Ovary (tissue), 9 donors: ENCODE results near the gene GPR61. TPM values are rescaled to one million over a fixed set of nuclear protein-coding genes. Genes with fewer than 3 reads are reported as not detected.

Experiments used
- DNase-seq, 5 donors: peaks; one replicate each; pipeline ENCODE4 v3.0.0-alpha.2; 2019 to 2020
- H3K27ac ChIP-seq, 2 donors: fragments of 200-600 bp; one replicate each; pipeline versions ENCODE4 v1.5.1 to v1.8.0; 2019 to 2022
- H3K27me3 ChIP-seq: fragments of 200-600 bp; one replicate; pipeline ENCODE4 v1.8.0; 2022
- H3K36me3 ChIP-seq: fragments of 200-600 bp; sonication (generic); one replicate; pipeline ENCODE4 v1.5.1; 2019
- H3K4me1 ChIP-seq: one replicate; pipeline ENCODE4 v1.8.1; 2013; ENCODE audit warnings: mild to moderate bottlenecking, moderate library complexity; ENCODE audit not compliant: insufficient read depth
- H3K4me3 ChIP-seq: fragments of 200-600 bp; sonication (generic); one replicate; pipeline ENCODE4 v1.5.1; 2017
- H3K9me3 ChIP-seq, 2 donors: fragments of 200-600 bp in 1 of 2; sonication (generic) in 1 of 2; one replicate each; pipeline versions ENCODE4 v1.5.1 to v1.8.1; 2013 to 2019; ENCODE audit warnings: mild to moderate bottlenecking in 1 of 2, moderate library complexity in 1 of 2
- CTCF ChIP-seq, 3 donors: fragments of 450-650 bp in 2 of 3; fragments of 200-600 bp in 1 of 3; IDR thresholded peaks; one replicate each; pipeline versions ENCODE4 v1.5.1 to v1.8.0; 2016 to 2022; ENCODE audit warnings: antibody characterized with exemption in 3 of 3, mild to moderate bottlenecking in 1 of 3
- EP300 ChIP-seq: sonication (generic); formaldehyde crosslinking; IDR thresholded peaks from one replicate; pipeline ENCODE4 v1.6.1; 2017; ENCODE audit warnings: antibody characterized with exemption
- POLR2A ChIP-seq: fragments of 450-650 bp; IDR thresholded peaks from one replicate; pipeline ENCODE4 v1.6.1; 2017; ENCODE audit warnings: antibody characterized with exemption, mild to moderate bottlenecking, moderate library complexity
- WGBS, 3 donors: extraction: QIAGEN DNeasy Blood & Tissue Kit in 1 of 3; methylation state at CpG; one replicate each; pipeline versions ENCODE4 v1.1.5 to v1.1.7; 2013 to 2017; 5-methylcytosine and 5-hydroxymethylcytosine counted together
- intact Hi-C, 4 donors: fragments of 100-400 bp; cut with DNase I; formaldehyde crosslinking; loops; one replicate each; pipeline versions ENCODE4 v1.11.0 to v1.15.1; 2022 to 2023
- polyA plus RNA-seq, 2 donors: library from polyadenylated mRNA; stranded (reverse); fragments of 200-250 nt in 1 of 2; fragments of 350-450 nt in 1 of 2; fragmentation: Illumina TruSeq in 1 of 2; extraction: RNeasy Lipid Tissue Mini Kit (QIAGEN cat#74804) in 1 of 2; gene quantifications; one replicate each; pipeline ENCODE4 v1.2.3, GENCODE V29; 2013 to 2014
- total RNA-seq, 7 donors: library from RNA; depleted of rRNA in 2 of 7; stranded (reverse); fragments of >200 nt in 2 of 7; fragmentation: NEBNext Ultra II Directional in 3 of 7; extraction: Animal tissue kit (Norgen Biotek cat#: 25700) in 3 of 7; gene quantifications; one replicate each; pipeline versions ENCODE4 v1.1.0 to v1.2.4, GENCODE V29; 2016 to 2023
- donor health status: DM: no; HTN: no; CAD: no; lungs with moderate emphysema.
- donor health status: DM: no; HTN: no; CAD: no.
- donor health status: Bipolar disorder and iron deficiency.
- donor health status: DM: yes; HTN: yes; CAD: no.
- donor health status: DM: no; HTN: no; CAD: no.
- donor health status: DM: yes; HTN: yes; CAD: no.

Gene GPR61
- total and polyA plus RNA-seq, 9 donors, result 0.25 TPM; not detected in 8

GRCh38 chr1:109573785-109574184 is 34.1 kb downstream of the GPR61 start:
- DNase-seq, result no peak
- H3K4me3 ChIP-seq, result no peak overlapping the region
- WGBS, 3 donors, result 81 to 94% (median 83%) methylated on average over 2 of the region's 2 CpGs
- no peaks in the 10 kb centered on the region for H3K27me3 ChIP-seq
- H3K9me3 ChIP-seq, result no peaks in the 10 kb centered on the region
- intact Hi-C loops, result no loop called here
- H3K36me3 ChIP-seq, result no peaks in the 10 kb centered on the region
- TF ChIP-seq CTCF (IDR thresholded peaks at IDR 0.05) (no peak), EP300 (no peak), POLR2A (no peak)
- peaks cover 1% of the 10 kb centered on the region for H3K4me1 ChIP-seq
- H3K27ac ChIP-seq, result no peak overlapping the region

GRCh38 chr1:109578947-109579443 is 39.3 kb downstream of the GPR61 start:
- 59 to 70% (median 64%) methylated on average over 3 of the region's 3 CpGs for WGBS, 3 donors
- intact Hi-C loops, result no loop called here
- TF ChIP-seq EP300 (no peak), CTCF (IDR thresholded peaks at IDR 0.05) (no peak), POLR2A (no peak)
- DNase-seq, result no peak
- Histone ChIP-seq H3K9me3 (no peaks in the 10 kb centered on the region), H3K27me3 (no peaks in the 10 kb centered on the region), H3K4me3 (no peak overlapping the region), H3K4me1 (no peaks in the 10 kb centered on the region), H3K27ac (no peak overlapping the region), H3K36me3 (no peaks in the 10 kb centered on the region)

GRCh38 chr1:109579491-109579890 is 39.8 kb downstream of the GPR61 start:
- TF ChIP-seq EP300 (no peak), POLR2A (no peak), CTCF (IDR thresholded peaks at IDR 0.05) (no peak)
- WGBS, 3 donors, result 77 to 96% (median 85%) methylated on average over 1 of the region's 1 CpG
- no peaks in the 10 kb centered on the region for H3K36me3 ChIP-seq
- DNase-seq, result no peak
- no peak overlapping the region for H3K4me3 ChIP-seq
- H3K9me3 ChIP-seq, result no peaks in the 10 kb centered on the region
- H3K27me3 ChIP-seq, result no peaks in the 10 kb centered on the region
- intact Hi-C loops, result no loop called here
- H3K4me1 ChIP-seq, result no peaks in the 10 kb centered on the region
- no peak overlapping the region for H3K27ac ChIP-seq

- intact Hi-C loops, result no loop called here
- no peak for DNase-seq
- no peaks in the 10 kb centered on the region for H3K36me3 ChIP-seq
- no peaks in the 10 kb centered on the region for H3K27me3 ChIP-seq
- no peaks in the 10 kb centered on the region for H3K9me3 ChIP-seq
- no peak for TF ChIP-seq POLR2A
- no peak for TF ChIP-seq EP300
- TF ChIP-seq CTCF (IDR thresholded peaks at IDR 0.05), result no peak
- no peak overlapping the region for H3K27ac ChIP-seq
- WGBS, 3 donors, result 65 to 70% (median 68%) methylated on average over 2 of the region's 2 CpGs
- H3K4me3 ChIP-seq, result no peak overlapping the region
- no peaks in the 10 kb centered on the region for H3K4me1 ChIP-seq
Measured at GRCh38 chr1:109582021-109582420, 42.3 kb downstream of the GPR61 start.
